Measurements from ENCODE around the gene AFF1. TPM values are rescaled to one million over a fixed set of nuclear protein-coding genes. Genes with fewer than 3 reads are reported as not detected.

The AFF1 gene
- total RNA-seq, 1 donor from 2014 or later = 90.6 TPM

DNA sequence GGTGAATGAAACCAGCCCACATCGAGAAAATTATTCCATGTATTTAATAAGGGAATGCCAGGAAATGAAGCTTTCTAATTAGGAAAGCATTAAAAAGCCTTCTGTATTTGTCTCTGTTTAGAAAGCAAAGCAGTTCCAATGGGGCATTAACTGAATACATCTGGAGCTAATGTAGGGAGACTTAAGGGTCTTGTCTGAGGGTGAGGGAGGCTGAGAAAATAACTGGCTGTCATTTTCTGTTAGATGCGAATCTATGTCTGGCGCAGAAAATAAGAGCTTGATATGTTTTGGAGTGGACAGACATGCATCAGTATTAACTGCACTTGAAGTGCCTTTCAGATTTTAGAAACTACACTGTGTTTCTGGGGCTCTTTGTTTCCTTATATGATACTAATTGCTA, 174.3 kb downstream of the AFF1 start:
- TF ChIP-seq, protein P1, sequence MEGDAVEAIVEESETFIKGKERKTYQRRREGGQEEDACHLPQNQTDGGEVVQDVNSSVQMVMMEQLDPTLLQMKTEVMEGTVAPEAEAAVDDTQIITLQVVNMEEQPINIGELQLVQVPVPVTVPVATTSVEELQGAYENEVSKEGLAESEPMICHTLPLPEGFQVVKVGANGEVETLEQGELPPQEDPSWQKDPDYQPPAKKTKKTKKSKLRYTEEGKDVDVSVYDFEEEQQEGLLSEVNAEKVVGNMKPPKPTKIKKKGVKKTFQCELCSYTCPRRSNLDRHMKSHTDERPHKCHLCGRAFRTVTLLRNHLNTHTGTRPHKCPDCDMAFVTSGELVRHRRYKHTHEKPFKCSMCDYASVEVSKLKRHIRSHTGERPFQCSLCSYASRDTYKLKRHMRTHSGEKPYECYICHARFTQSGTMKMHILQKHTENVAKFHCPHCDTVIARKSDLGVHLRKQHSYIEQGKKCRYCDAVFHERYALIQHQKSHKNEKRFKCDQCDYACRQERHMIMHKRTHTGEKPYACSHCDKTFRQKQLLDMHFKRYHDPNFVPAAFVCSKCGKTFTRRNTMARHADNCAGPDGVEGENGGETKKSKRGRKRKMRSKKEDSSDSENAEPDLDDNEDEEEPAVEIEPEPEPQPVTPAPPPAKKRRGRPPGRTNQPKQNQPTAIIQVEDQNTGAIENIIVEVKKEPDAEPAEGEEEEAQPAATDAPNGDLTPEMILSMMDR (IDR thresholded peaks at IDR 0.05) = no peak
- ATAC-seq = no peak
- Histone ChIP-seq H3K27me3 (ENCODE audit: low read depth) (no peaks in the 10 kb centered on the region), H3K36me3 (peaks cover 69% of the 10 kb centered on the region), H3K4me1 (peaks cover 18% of the 10 kb centered on the region), H3K4me3 (no peak overlapping the region), H3K27ac (peak overlapping the region; percentile 50), H3K9me3 (no peaks in the 10 kb centered on the region)
- intact Hi-C loops (cut with DNase I) = no loop called here
- no peak for DNase-seq

DNA sequence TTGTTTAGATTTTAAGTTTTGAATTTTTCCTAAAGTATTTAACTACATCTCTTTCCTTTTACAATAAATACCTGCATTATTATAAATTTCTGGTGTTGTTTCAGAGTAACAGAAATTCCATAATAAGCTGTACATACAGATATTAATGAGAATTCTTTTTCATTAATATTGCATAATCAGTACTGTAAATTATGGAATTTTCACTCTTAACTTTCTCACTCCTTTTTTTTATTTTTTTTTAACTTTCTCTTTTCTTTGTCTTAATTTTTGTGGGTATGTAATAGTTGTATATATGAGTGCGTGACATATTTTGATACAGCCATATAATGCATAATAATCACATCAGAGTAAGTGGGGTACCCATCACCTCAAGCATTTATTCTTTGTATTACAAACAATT, 175.1 kb downstream of the AFF1 start:
- Histone ChIP-seq H3K27me3 (ENCODE audit: low read depth) (no peaks in the 10 kb centered on the region), H3K36me3 (peaks cover 77% of the 10 kb centered on the region), H3K4me3 (no peak overlapping the region), H3K9me3 (no peaks in the 10 kb centered on the region), H3K27ac (no peak overlapping the region), H3K4me1 (peaks cover 9% of the 10 kb centered on the region)
- intact Hi-C loops (cut with DNase I) = no loop called here
- no peak for ATAC-seq
- DNase-seq = no peak
- TF ChIP-seq, protein P1 (IDR thresholded peaks at IDR 0.05) = no peak

DNA sequence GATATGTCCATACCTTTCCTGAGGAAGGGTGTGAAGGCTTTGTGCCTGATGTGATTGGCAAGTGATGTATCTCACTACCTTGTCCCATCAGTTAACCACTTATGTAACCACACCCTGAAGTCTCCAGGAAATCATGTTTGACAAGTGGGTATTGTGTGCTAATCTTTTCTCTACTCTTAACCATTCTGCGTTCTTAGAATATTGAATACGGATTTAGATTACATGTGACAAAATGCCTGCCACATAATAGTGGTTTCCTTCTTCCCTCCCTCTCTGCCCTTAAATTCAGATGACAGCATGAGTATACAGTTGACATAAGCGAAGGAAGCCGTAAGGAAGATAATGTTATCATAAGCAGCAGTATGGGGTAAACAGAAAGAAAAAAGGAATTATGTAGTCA, 177.3 kb downstream of the AFF1 start:
- intact Hi-C loops (cut with DNase I) = no loop called here
- H3K27ac ChIP-seq = no peak overlapping the region
- ATAC-seq (no peak), DNase-seq (no peak)
- no peaks in the 10 kb centered on the region for H3K27me3 ChIP-seq (ENCODE audit: low read depth)
- peaks cover 81% of the 10 kb centered on the region for H3K36me3 ChIP-seq
- no peak overlapping the region for H3K4me3 ChIP-seq
- peaks cover 12% of the 10 kb centered on the region for H3K4me1 ChIP-seq
- TF ChIP-seq, protein P1 (IDR thresholded peaks at IDR 0.05) = no peak
- H3K9me3 ChIP-seq = no peaks in the 10 kb centered on the region

DNA sequence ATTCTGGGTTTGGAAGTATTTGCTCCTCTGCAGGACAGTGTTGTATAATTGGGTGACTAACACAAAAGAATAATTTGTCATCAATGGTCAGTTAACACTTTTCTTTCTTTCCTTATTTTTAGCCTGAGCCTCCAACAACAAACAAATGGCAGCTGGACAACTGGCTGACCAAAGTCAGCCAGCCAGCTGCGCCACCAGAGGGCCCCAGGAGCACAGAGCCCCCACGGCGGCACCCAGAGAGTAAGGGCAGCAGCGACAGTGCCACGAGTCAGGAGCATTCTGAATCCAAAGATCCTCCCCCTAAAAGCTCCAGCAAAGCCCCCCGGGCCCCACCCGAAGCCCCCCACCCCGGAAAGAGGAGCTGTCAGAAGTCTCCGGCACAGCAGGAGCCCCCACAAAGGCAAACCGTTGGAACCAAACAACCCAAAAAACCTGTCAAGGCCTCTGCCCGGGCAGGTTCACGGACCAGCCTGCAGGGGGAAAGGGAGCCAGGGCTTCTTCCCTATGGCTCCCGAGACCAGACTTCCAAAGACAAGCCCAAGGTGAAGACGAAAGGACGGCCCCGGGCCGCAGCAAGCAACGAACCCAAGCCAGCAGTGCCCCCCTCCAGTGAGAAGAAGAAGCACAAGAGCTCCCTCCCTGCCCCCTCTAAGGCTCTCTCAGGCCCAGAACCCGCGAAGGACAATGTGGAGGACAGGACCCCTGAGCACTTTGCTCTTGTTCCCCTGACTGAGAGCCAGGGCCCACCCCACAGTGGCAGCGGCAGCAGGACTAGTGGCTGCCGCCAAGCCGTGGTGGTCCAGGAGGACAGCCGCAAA, 179.6 kb downstream of the AFF1 start:
- H3K36me3 ChIP-seq = peaks cover 81% of the 10 kb centered on the region
- H3K27me3 ChIP-seq (ENCODE audit: low read depth) = no peaks in the 10 kb centered on the region
- DNase-seq = no peak
- peaks cover 17% of the 10 kb centered on the region for H3K4me1 ChIP-seq
- no peak overlapping the region for H3K4me3 ChIP-seq
- no peak overlapping the region for H3K27ac ChIP-seq
- TF ChIP-seq, protein P1 (IDR thresholded peaks at IDR 0.05) = no peak
- H3K9me3 ChIP-seq = no peaks in the 10 kb centered on the region
- intact Hi-C loops (cut with DNase I) = no loop called here
- no peak for ATAC-seq

DNA sequence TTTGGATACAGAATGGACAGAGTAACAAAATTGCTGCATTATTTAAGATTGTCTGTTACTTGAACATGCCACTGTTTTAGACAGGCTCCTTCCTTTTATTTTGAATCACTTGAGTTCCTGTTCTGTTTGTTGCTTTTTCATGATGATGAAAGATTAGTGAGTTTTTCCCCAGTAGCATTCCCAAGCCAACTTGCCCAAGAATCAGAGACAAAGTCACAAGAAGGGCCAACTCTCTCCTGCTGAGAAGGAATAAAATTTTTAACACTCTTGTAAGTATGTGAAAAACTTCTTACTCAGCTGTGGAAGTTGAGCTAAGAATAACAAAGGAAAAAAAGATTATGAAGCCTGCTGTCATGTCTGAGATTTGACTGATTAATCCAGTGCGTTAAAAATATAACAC, 181.4 kb downstream of the AFF1 start:
- no peak for DNase-seq
- no peak overlapping the region for H3K27ac ChIP-seq
- ATAC-seq = no peak
- intact Hi-C loops (cut with DNase I) = no loop called here
- H3K9me3 ChIP-seq = no peaks in the 10 kb centered on the region
- H3K27me3 ChIP-seq (ENCODE audit: low read depth) = no peaks in the 10 kb centered on the region
- peaks cover 88% of the 10 kb centered on the region for H3K36me3 ChIP-seq
- TF ChIP-seq, protein P1 (IDR thresholded peaks at IDR 0.05) = no peak
- peaks cover 24% of the 10 kb centered on the region for H3K4me1 ChIP-seq
- no peak overlapping the region for H3K4me3 ChIP-seq

Data from lower lobe of right lung (tissue), 2 donors.